Amniotic stem cell (primary cell): ENCODE data around the gene MAGI2.

Experiments used
- DNase-seq: peaks from one replicate; lab custom pipeline; 2025; lab: John Stamatoyannopoulos, UW

Gene MAGI2

GRCh38 chr7:78487464-78487863 is 966.0 kb downstream of the MAGI2 start:
- DNase-seq: no peak

GRCh38 chr7:78479348-78479747 is 974.1 kb downstream of the MAGI2 start:
- DNase-seq: no peak

DNA sequence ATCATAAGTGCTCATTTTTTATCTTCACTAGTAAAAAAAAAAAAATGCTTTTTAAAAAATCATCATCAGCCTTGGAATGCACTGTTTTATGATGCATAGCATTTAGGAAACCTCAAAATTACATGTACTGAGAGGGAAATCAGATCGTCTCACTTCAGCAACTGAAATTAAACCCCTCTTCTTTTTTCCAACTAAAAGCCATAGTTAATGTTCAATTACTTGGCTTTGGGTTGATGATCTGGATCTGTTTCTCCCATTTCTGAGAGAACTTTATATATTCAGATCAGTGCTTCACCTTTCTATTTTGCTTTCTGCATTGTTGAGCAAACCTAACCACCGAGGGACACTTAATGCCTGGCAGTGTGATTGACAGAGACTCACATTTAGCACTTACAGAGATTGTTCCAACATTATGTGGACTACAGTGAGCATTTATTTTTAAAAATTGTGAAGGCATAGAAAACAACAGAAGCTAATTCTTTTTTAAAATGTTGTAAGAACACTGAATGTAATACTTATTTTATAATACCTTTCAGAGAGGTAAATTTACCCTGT is 976.5 kb downstream of the MAGI2 start:
- DNase-seq: no peak

DNA sequence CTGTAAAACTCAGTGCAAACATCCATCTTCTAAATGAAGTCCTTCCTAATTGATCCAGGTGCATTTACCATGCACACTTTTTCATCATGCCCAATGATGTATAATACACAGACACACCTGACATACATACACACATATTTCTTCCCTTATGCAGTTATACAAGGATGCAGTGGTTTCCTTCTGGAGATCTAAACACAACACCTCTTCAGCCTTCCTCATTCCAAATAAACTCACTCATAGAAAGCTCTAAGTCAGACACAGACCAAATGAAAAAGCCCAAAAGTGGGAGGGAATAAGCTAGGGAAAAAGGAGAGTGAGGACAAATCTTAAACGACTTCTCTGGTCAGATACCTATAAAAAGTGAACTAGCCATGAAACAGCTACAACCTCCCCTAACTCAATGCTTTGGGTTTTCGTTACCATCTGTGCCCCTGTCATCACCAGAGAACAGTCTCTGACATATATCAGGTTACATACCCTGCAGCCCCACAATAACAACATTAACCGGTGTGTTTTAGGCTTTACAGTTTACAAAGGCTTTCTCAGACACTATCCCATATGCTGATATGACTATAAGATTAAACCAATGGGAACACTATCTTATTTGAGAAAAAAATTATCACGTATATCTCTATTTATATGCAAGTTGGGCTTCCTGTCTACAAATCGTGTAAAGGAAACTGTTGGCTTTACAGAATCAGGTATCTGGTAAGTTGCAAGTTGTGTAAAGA is 979.7 kb downstream of the MAGI2 start:
- DNase-seq: no peak

DNA sequence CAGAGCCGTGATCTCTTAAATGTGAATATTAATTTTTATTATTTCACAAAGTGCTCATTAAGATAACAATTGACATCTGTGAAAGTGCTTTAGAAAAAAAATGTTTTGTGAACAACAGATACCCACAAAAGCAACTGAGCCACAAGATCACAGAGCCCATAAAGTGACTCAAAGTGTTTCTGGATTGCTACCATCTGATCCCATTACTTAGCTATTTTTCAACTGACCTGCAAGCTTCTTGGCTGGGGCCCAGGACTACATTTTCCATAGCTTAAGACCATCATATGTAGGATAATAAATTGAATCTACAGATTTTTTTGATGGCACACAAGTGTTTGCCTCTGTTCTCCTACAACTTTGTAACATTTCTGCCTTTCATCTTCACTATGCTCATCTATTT is 980.4 kb downstream of the MAGI2 start:
- DNase-seq: no peak

GRCh38 chr7:78472519-78472918 is 980.9 kb downstream of the MAGI2 start:
- peak; percentile 38 for DNase-seq

DNA sequence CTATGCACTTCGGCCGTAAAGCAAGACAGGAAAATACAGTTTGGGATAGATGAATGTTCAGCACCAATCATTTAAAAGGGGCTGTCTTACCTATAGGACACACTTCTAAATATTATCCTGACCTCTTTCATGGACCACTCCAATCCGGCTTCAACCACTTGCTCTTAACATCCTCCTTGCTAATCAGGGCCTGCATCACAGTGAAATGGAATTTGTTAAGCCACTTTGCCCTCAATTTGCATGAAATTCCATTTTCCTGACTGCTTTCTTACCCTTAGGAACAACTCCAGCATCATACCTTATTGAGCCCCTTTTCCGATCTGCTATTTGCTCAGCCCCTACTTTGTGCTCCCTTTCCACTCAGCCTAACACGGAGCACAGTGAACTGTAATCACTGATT is 987.6 kb downstream of the MAGI2 start:
- no peak for DNase-seq

- DNase-seq: no peak
Observed at GRCh38 chr7:78463039-78463438, 990.4 kb downstream of the MAGI2 start.

- DNase-seq: no peak
Observed at GRCh38 chr7:78450706-78451105, 1002.8 kb downstream of the MAGI2 start.

DNA sequence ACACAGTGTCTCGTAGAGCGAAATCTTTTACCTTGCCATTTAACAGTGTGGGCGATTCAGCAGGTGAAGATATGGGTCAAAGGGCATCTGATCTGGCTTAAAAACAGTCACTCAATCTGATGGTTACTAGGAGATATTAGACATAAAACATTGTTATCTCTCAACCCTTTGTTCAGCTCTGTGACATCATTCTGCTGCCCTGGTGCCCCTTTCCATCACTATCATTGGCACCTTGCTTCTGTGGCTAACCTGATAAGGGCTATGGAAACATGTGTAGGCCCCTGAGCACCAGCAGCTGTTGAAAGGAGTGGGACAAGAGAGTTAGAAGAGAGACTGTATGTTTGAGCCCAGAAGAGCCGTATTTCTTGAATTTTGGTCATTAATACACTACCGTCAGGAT is 1004.6 kb downstream of the MAGI2 start:
- no peak for DNase-seq

GRCh38 chr7:78444267-78444666 is 1009.2 kb downstream of the MAGI2 start:
- no peak for DNase-seq

DNA sequence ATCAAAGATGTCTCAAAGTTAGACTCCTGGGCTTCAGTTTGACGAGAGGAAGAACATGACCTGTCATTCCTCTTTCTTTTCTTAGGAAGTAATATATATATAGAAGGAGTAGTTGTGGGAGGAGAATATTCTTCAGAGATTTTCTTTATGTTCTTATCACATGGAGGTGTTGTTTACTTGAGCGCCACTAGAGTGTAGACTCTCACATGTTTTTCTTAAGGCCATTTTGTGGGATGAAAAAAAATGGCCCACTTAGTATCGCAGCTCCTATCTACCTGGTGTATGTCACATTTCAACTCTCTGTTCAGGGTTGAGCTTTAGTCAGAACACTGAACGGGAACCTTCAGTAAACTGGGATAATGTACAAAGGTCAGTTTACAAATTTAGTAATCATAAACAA is 1009.7 kb downstream of the MAGI2 start:
- DNase-seq: no peak

GRCh38 chr7:78441737-78442136 is 1011.7 kb downstream of the MAGI2 start:
- no peak for DNase-seq

GRCh38 chr7:78438433-78438832 is 1015.0 kb downstream of the MAGI2 start:
- DNase-seq: no peak

DNA sequence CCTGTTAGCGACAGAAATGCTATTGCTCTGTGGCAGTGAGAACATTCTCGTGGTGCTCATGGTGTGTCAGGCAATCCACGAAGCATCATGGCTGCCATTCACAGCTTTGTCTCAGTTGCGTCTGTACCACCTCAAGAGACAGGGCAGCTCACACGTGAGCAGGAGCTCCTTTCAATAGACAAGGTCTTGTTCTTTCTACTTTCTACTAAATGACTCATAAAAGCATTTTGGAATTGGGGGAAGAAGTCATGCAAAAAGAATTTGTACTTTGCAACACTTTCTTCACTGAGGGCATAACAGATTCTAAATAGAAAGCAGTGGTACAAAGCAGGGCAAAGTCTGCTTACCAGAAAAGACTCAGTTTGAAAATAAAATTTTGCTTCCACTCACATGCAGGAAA is 1016.3 kb downstream of the MAGI2 start:
- DNase-seq: peak; percentile 15

GRCh38 chr7:78435355-78435754 is 1018.1 kb downstream of the MAGI2 start:
- DNase-seq: no peak

- no peak for DNase-seq
Observed at GRCh38 chr7:78434281-78434680, 1019.2 kb downstream of the MAGI2 start.

DNA sequence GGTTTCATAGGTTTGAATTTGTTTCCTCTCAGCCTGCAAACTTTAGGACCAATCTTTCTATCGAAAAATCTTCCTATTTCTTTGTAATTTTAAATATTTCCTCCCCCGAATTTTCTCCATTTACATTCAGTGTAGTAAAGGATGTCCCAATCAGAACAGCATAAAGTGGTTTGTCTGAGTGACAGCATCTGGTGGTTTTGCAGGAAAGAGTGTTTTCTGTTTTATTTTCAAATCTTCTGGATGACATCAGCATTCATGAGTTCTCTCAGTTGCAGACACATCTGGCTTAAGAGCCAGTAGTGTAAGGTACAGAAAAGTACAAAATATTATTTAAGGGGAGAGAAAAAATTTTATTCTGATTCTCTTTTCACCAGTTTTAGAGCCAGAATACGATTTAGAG is 1020.0 kb downstream of the MAGI2 start:
- no peak for DNase-seq

DNA sequence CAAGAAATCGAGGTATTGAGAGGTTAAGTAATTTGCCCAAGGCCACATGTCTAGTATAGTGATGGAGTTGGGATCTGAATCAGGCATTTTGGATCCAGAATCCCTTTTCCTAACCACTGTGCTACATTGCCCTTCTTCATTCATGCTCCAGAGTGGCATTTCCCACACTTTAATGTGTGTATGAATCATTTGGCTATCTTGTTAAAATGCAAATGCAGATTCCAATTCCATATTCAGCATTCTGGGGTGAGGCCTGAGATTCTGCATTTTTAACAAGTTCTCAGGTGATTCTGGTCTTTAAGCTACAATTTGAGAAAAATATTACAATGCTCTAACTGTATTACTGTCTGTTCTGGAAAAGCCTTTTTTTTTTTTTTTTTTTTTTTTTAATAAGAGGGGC is 1023.6 kb downstream of the MAGI2 start:
- DNase-seq: no peak

GRCh38 chr7:78427209-78427608 is 1026.3 kb downstream of the MAGI2 start:
- DNase-seq: no peak

DNA sequence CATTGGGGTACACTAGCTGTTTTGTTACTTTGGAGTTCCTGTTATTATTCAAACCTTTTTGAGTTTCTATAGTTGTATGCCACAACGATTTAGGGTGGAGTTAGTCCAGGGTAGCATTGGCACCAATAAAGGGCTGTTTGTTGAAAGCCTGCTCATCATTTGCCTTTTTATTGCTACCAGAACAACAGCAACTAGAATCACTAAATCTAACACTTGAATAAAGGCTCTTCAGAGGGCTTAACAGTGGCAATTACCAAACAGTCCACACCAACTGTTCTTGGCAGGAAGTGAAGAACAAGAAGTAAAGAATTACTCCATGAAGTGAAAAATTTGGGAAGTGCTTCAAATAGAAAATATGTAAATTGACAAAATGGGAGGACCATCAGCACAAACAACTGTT is 1033.5 kb downstream of the MAGI2 start:
- DNase-seq: no peak

GRCh38 chr7:78417180-78417853 is 1036.2 kb downstream of the MAGI2 start:
- no peak for DNase-seq

DNA sequence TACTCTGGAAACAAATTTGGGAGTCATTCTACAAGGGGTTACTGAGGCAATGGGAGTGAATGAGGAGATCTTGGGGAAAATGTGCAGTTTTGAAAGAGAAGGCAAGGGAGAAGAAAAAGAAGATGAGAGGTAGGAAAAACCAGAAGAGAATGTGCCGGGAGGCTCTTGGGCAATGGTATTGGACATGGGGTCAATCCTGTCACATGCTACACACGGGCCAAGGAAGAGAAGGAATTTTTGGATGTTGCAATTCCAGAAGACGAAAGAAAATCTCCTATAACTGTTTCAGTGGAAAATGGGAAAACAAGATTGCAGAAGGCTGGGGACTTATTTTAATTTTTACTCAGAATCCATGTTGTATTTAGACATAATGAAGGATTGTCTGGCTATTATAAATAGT is 1039.9 kb downstream of the MAGI2 start:
- no peak for DNase-seq
